HG03025 (cell line): Measurements from ENCODE around the gene OTOG.

ENCODE experiments used
- ATAC-seq: cut with Tn5 transposase; IDR thresholded peaks from one replicate; pipeline ENCODE4 v1.9.1; 2021; ENCODE audit warnings: mild to moderate bottlenecking, moderate library complexity; ENCODE audit not compliant: unreplicated experiment, low FRiP score

The OTOG gene

DNA sequence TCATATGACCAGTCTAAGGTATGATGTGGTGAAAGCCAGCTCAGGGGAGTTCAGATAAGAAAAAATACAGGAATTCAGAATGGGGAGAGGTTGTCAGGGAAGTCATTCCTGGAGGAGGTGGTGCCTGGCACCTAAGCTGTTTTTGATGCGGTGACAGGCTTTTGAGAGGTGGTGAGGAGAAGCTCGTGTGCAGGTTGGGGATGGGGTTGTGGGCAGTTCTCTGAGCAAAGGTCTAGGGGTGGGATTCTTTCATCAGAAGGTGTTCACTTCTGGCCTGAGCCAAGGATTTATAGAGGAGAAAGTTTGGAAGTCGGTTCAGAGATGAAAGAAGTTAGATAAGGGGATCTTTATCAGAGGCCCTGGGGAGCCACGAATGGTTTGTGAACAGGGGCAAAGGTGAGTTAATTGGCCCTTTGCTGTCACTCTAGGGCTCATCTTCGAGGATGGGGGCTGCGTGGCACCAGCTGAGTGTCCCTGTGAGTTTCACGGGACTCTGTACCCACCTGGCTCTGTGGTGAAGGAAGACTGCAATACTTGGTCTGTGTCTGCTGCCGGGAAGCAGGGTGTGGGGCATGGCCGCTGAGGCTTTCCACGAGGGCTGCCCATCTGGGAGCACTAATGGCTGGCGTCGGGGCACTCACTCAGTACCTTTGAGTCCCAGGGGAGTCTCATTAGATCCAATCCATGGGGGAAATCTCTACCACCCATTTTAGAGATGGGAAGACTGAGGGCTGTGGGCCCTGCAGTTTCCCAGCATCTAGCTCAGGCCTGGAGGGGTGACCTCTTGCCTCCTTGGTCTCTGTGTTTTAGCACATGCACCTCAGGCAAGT is 13.4 kb downstream of the OTOG start:
- no peak for ATAC-seq

DNA sequence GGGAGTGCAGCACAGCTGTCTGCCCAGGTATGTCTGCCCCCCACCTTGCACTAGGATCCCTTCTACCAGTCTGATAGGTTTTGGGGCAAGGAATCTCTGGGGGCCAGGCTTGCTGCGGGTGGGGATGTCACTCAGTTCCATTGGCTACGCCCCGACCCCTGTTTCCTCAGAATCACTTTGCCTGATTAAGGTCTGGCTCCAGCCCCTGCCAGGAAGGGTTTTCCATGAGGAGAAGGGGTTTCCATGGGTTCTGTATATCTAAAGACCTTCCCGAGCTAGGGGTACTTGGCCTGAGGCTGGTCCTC is 14.0 kb downstream of the OTOG start:
- no peak for ATAC-seq

DNA sequence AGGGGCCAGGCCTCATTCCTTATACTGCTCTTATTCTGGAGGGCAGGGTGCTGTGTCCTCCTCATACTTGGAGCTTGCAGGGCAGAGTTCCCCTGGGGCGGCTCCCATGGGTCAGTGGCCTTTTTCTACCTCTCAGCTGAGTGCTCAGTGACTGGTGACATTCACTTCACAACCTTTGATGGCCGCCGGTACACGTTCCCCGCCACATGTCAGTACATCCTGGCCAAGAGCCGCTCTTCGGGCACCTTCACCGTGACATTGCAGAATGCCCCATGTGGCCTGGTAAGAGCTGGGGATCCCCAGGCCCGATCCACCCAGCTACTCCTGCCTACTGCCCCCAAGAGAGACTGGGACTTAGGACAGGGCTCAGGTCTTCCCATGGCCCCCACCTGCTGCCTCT is 14.5 kb downstream of the OTOG start:
- ATAC-seq, result no peak

DNA sequence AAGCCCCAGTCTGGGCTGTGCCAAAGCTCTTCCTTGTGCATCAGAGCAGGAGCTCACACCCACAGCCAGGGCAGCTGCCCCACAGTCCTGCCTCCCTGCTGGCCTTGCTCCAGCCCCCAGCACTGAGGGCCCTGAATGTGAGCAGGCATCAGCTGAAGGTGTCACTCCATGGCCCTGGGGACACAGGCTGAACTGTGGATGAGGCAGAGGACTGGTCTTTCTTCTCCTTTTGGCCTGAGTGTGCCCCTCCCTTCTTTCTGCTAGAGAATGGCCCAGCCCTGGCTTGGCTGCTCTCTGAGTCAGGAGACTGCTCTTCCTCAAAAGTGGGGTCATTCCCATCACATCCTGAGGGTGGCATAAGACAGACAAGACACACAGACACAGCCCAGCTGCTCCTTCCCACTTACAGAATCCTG is 16.2 kb downstream of the OTOG start:
- no peak for ATAC-seq

DNA sequence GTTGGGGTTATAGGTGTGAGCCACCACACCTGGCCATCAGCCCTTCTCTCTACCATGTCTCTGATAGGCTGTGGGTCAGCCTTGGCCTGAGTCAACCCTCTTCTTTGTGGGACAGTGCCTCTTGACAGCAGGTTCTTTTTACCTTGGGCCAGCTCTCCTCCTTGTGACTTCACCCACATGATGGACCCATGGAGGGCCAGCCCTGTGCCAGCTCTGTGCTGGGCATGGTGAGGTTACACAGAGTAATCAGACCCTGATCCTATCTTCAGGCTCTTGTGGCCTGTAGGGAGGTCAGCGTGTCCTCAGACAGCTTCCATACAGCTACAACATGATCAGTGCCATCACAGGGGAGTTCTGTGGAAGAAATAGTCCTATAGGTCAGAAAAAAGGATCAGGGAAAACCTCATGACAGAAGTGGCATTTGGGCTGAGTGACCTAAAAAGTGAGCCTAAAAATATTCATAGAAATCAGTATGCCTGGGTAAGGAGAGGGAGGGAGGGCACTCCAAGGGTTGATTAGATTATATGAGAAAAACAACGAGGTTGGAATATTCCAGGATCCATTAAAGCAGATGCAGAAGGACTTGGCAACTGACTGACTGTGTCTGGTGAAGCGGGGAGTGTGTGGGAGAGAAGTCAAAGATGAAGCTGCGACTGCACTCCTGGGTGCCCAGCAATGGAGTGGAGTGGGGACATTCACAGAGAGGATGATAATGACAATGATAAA is 17.1 kb downstream of the OTOG start:
- no peak for ATAC-seq

DNA sequence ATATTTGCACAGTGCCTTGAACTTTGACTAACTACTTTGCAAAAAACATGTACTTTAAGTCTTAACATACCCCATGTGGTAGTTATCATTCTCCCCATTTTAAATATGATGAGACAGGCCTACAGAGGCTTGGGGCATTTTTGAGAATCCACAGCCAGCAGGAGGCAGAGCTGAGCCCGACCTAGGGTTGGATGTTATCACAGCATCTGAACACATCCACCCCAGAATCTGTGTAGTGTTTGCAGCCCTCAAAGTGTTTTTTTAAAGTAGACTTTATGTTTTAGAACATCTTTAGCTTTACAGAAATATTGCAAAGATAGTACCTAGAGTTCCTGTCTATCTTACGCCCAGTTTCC is 17.6 kb downstream of the OTOG start:
- no peak for ATAC-seq

DNA sequence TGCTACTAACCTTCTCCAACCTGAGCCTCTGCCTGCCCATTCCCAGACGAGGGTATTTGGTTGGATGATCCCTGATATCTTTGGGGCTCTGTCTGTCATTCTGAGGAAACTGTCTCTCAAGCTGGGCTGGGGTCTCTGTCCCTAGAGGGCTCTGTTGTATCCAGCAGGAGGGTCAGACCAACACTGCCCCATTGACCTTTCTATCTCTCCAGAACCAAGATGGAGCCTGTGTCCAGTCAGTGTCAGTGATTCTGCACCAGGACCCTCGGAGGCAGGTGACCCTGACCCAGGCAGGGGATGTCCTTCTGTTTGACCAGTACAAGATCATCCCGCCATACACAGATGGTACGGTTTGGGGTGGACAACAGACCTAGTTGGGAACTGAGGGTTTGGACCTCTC is 21.9 kb downstream of the OTOG start:
- no peak for ATAC-seq

DNA sequence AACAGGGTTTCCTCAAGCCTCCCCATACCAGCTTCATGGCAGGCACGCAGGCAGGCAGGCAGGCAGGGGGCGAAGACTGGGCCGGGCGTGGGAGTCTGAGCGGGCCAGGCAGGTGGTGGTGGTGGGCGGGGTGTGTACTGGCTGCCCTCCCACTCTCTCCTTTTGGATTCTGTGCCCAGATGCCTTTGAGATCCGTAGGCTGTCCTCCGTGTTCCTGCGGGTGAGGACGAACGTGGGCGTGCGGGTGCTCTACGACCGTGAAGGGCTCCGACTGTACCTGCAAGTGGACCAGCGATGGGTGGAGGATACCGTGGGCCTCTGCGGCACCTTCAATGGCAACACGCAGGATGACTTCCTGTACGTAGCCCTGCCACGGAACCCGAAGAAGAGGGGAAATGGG is 23.0 kb downstream of the OTOG start:
- ATAC-seq, result no peak

DNA sequence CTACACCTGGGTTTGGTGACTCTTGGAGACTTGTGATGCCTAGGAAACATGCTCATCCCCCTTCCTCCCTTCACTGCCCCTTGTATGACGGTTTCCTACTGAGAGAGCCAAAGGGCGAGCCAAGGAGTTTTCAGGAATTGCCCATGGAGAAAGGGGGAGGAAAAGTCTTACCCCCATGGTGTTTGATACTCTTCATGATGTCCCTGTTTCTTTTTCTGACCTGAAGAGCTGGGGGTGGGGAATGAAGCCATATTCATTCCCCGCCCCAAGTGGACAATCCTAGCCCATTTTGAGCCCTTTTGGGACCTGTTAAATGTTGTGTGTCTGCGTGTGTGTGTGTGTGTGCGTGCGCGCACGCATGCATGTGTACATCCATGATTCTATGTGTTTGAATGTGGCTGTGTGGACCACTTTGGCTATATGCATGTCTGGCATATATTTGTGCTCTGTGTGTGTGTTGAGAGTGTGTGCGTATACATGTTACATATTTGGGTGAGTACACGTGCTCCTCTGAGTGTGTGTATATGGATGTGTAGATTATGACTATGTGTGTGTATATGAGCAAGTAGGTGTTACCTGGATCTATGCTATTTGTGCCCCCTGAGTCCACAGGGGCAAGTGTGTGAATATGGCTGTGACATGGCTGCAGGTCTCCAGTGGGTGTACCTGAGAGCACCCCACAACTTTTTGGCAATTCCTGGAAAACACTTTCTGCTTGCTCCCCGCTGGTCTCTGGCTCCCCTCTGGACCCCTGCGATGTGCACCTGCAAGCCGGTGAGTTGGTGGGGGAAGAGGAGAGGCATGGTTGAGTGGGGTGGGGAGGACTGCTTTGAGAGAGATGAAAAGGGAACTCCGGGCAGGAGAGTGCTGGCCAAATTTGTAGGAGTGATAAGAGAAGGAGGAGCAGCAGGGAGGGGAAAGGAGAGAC is 24.6 kb downstream of the OTOG start:
- ATAC-seq, result no peak

DNA sequence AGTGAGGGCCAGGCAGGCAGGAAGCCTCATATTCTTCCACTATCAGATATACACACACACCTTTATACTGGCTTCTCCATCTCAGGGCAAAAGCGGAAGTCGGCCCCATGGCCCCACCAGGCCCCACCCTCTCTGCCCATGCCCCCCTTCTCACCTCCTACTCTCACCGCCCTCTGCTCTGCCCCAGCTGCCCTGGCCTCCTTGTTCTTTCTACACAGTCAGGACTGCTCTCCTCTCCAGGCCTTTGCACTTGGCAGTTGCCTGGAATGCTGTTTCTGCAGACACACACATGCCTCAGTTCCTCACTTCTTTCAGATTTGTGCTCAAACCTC is 25.3 kb downstream of the OTOG start:
- no peak for ATAC-seq

DNA sequence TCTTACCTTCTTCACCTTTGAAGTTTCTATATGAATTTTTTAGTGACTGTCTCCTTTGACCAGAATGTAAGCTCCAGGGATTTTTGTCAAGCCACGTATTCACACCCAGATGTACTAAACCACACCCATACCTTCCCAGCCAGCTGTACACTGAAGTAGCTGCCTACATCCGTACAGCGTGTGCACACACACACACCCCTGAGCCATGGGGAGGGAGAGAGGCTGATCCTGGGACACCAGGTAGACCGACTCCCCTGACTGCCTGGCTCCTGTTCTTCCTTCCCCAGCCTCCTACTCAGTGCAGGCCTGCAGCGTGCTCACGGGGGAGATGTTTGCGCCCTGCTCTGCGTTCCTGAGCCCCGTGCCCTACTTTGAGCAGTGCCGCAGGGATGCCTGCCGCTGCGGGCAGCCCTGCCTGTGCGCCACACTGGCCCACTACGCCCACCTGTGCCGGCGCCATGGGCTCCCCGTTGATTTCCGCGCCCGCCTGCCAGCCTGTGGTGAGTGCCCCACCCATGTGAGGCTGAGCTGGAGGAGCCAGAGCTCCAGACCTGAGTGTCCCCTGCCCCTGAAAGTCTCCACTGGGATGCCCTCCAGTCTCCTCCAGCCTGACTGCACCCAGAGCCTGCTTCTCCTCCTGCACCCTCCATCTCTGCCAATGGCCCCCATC is 25.9 kb downstream of the OTOG start:
- no peak for ATAC-seq

DNA sequence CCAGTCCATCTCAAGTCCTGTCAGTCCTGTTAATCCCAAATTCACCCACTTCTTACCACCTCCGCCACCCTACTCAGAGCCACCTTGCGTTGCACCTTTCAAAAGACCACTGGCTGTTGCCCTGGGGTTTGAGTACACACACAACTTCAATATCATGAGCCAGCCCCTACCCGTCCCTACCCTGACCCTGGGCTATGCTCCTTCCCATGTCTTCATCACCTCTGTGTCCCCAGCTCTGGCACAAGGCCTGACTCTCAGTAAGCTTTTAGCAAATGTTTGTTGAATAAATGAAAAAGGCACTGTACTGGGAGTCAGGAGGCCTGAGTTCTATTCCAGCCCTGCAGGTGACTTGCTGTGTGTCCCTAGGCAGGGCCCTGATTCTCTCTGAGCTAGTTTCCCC is 26.5 kb downstream of the OTOG start:
- ATAC-seq, result no peak

DNA sequence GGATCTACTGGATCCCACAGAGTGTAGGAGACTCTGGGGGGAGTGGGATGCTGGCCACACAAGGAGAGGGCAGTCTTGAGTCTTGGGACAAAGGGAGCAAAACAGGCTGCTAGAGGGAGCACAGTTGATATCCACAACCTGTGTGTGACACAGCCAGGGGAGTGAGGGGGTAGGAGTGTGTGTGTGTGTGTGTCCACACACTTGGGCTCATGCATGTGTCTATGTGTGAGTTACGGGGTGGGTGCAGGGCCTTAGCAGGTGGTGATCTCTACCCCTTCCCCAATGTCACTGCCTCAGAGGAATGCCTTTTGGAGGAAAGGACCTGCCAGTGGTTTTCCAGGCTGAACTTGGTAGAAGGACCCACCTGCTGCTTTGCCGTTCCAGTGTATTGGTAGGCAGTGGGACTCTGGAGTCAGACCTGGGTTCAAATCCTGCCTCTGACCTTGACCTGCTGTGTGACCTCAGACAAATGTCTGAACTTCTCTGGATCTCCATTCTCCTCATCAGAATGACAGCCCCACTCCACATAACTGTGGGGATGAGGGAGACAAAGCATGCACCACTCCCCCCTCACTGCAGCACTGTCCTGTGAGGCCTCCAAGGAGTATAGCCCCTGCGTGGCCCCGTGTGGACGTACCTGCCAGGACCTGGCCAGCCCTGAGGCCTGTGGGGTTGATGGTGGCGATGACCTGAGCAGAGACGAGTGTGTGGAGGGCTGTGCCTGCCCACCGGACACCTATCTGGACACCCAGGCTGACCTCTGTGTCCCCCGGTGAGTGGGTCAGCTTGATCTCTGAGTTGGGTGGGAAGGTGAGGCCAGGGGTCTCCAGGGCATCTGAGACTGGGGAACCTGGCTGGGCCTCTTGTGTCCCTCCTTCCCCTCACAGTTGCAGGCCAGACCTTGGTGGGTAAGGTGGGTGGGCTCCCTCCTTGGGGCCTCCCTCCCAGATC is 27.4 kb downstream of the OTOG start:
- no peak for ATAC-seq

DNA sequence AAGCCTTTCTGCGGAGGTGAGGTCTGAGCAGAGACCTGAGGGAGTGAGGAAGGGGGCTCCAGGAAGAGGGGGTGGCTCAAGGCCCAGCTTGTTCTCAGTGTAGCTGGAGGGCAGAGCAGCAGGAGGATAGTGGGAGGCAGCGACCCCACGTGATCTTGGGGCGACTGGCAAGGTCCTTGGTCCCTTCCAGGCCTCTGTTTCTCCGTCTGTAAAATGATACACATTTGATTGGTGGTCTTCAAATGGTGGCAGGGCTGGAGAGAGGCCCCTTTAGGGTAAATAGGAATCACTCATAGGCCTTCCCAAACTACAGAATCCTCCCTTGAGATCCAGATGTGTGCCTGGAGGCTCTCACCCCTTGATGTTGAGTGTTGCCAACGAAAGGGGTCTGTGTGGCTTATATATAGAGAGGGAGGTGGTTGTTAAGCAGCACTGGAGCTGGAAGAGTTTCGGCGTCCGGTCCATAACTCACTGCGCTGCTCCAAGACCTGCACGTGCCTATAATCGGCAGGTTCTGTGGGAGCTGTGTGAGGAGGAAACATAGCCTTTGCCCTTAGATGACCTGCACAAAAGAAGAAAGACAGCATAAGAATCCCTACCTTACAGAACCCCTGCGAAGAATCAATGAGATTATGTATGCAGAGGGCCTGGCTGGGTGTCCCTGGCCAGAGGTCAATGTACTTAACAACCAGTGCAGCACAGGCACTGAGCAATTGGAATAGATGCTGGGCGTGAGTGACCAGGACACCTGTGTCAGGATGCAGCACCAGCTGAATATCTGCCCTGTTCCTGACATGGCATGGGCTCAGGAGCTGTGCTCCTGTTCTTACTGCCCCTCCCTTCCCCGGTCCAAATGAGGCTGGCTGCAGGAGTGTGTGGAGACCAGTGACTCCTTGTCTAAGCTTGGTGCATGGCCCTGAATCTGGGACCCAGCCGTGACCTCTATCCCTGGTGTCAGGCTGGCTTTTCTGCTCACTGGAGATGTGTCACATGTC is 28.7 kb downstream of the OTOG start:
- ATAC-seq, result no peak

DNA sequence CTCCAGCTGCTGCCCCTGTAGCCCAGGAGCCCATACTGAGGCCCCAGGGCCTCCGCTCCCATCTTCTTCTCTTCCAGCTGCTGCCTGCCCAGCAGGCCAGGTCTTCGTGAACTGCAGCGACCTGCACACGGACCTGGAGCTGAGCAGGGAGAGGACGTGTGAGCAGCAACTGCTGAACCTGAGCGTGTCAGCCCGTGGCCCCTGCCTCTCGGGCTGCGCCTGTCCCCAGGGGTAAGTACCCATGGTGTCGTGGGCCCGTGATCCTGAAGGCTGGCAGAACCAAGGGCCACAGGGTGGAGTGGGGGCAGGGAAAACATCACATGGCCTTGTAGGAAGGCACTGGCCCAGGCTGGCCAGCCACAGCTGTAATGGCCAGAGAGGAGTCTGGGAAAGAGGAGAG is 31.2 kb downstream of the OTOG start:
- ATAC-seq, result no peak

DNA sequence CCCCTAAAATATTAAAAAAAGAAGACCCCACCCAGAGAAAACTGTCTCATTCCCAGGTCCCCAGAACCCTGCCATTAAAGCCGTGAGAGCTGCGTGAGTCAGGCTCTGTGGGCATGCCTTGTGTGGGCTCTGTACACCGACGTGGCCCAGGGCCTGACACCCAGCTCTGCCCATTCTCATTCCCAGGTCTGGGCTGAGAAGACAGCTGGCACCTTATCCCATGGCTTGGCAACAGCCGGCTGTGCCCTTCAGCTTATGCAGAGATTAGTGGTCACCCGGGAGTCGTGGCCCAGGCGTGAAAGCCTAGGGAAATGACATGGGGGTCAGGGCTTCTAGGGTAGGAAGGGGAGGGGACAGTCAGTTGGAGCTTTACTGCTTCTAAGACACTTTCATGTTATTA is 31.9 kb downstream of the OTOG start:
- no peak for ATAC-seq

DNA sequence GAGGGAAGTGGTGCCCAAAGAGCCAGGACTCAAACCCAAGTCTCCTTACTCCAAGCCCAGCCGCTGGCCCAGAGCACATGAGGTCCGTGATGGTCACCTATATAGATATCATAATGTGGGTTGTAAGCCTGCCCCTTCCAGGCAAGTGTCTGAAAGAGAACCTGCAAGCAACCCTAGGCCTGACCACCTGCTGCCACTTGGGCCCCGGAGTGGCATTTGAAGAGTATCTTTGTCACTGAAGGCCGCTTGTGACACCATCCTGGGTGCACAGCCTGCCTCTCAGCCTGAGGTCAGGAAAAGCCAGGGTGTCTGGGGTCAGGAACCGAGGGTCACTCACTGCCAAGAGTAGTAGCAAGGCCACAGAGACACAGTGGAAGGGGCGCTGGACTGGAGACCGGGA is 32.4 kb downstream of the OTOG start:
- no peak for ATAC-seq

DNA sequence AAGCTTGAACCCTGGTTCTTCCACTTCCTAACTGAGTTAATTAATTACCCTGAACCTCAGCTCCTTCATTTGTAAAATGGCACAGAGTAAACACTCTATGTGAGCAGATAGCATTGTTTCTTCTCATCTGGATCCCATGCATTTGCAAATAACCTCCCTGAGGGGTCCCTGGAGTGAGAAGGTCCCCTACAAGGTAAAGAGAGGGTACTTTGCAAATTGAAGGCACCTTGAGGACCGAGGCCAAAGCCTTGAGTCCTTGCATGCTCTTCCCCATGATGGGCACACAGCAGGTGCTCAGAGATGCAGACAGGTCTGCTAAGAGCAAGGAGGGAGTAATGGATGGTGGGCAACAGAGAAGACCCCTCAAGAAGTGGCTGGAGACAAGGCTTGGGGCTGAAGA is 33.2 kb downstream of the OTOG start:
- ATAC-seq, result no peak
